PFSK-1 (cell line): ENCODE data around the gene CEP112.

Source experiments
- FOXP2 ChIP-seq: optimal IDR thresholded peaks from 2 replicates; pipeline ENCODE3; 2011; ENCODE audit warnings: borderline replicate concordance, control low read depth, inconsistent platforms; ENCODE audit not compliant: insufficient read depth; ENCODE audit errors: extremely low read length, extremely low read depth
- POLR2AphosphoS5 ChIP-seq: IDR thresholded peaks from 2 replicates; pipeline ENCODE4 v1.6.1; 2012; ENCODE audit warnings: low read depth, mild to moderate bottlenecking, control low read depth, low read length, moderate library complexity
- REST ChIP-seq, 2 experiments: IDR thresholded peaks; 2 replicates each; pipeline versions ENCODE4 v1.6.1 to v1.8.0; 2011 to 2012; ENCODE audit warnings: low read depth in 2 of 2, low read length in 2 of 2, control low read depth in 1 of 2, inconsistent platforms in 1 of 2, mild to moderate bottlenecking in 1 of 2, moderate library complexity in 1 of 2; ENCODE audit not compliant: insufficient read depth in 1 of 2
- SIN3A ChIP-seq: IDR thresholded peaks from 2 replicates; pipeline ENCODE4 v1.6.1; 2012; ENCODE audit warnings: mild to moderate bottlenecking, low read length, moderate library complexity, borderline replicate concordance; ENCODE audit not compliant: insufficient read depth
- TAF1 ChIP-seq: IDR thresholded peaks from 2 replicates; pipeline ENCODE4 v1.6.1; 2012; ENCODE audit warnings: low read length, control low read depth, borderline replicate concordance; ENCODE audit not compliant: insufficient read depth

The CEP112 gene

DNA sequence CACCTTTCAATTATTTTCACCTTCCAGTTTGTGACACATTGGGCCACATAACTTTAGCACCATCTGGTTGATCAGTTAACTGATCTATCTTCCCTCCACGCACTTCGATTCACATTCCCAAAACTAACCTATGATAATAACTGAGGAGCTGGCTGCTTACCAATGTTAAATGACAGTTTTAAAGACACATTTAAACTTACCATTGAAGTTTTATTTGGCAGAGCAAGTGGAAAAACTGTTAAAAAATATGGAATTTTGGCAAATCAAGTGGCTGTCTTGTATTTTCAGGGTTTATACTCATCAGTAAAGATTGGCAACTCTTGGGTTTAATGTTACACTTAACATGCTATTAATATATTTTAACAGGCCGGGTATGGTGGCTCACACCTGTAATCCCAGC lies 42.7 kb upstream of the CEP112 start:
- no peak for TF ChIP-seq FOXP2
- TF ChIP-seq POLR2AphosphoS5, result no peak
- no peak for TF ChIP-seq REST (IDR thresholded peaks at IDR 0.05; ENCODE audit: insufficient read depth in 1 of 2, low read depth in 2 of 2, low read length in 2 of 2)
- no peak for TF ChIP-seq TAF1
- no peak for TF ChIP-seq SIN3A

DNA sequence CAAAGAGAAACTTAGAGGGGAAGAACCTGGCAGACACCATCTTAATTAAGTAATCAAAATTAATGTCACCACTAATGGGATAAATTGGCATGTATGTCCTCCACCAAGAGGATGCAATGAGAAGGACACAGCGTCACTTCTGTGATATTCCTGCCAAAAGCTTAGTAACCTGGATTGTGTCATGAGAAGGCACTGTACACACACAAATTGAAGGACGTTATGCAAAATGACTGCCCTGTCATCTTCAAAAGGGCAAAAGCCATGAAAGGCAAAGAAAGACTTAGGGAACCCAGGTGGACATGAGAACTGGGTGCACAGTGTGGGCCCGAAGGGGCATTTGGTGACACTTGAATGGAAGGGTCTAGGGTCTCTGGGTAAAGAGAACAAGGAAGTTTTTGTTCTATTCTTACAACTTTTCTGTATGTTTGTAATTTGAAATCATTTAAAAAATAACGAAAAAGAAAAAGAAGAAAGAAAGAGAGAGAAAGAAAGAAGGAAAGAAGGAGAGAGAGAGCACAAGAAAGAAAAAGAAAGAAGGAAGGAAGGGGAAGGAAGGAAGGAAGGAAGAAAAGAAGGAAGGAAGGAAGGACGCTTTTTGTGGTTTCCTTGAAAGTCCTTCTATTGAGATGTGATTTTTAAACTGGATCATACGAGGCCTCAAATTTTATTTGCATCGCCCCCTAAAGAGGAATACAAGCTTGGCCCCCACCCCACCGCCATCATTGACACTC lies 41.3 kb upstream of the CEP112 start:
- TF ChIP-seq SIN3A, result no peak
- TF ChIP-seq TAF1, result no peak
- no peak for TF ChIP-seq POLR2AphosphoS5

DNA sequence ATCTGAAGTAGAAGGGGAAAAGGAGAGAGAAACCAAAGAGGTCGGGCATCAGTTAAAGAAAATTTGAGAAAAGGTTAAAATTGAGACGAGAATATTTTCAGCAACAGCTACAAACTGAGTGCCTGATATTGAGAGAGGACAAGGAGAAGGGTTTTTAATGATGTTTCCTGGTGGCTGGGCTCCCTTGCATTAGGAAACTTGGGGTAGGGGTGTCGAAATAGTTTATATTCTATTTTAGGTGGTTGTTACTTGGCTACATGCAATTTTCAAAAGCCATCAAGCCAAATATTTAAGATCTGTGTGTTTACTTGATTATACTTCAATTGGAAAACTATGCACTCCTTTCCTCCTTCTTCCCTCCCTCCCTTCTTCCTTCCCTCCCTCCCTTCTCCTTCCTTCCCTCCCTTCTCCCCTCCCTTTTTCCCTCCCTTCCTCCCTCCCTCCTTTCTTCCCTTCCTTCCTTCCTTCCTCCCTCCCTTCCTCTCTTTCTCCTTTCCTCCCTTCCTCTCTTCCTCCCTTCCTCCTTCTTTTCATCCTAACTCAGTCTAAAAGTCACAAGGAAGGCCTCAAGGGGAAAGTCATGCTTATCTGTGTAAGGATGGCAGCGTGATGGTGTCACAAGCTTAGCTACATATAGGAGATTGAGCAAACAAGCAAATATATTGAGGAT lies 39.1 kb upstream of the CEP112 start:
- TF ChIP-seq FOXP2 (no peak), POLR2AphosphoS5 (no peak), TAF1 (no peak), SIN3A (no peak)

GRCh38 chr17:66229783-66230538 lies 38.0 kb upstream of the CEP112 start:
- no peak for TF ChIP-seq SIN3A
- TF ChIP-seq FOXP2, result no peak
- TF ChIP-seq POLR2AphosphoS5, result no peak
- no peak for TF ChIP-seq TAF1
- TF ChIP-seq REST (IDR thresholded peaks at IDR 0.05; ENCODE audit: insufficient read depth in 1 of 2, low read depth in 2 of 2, low read length in 2 of 2), result no peak

DNA sequence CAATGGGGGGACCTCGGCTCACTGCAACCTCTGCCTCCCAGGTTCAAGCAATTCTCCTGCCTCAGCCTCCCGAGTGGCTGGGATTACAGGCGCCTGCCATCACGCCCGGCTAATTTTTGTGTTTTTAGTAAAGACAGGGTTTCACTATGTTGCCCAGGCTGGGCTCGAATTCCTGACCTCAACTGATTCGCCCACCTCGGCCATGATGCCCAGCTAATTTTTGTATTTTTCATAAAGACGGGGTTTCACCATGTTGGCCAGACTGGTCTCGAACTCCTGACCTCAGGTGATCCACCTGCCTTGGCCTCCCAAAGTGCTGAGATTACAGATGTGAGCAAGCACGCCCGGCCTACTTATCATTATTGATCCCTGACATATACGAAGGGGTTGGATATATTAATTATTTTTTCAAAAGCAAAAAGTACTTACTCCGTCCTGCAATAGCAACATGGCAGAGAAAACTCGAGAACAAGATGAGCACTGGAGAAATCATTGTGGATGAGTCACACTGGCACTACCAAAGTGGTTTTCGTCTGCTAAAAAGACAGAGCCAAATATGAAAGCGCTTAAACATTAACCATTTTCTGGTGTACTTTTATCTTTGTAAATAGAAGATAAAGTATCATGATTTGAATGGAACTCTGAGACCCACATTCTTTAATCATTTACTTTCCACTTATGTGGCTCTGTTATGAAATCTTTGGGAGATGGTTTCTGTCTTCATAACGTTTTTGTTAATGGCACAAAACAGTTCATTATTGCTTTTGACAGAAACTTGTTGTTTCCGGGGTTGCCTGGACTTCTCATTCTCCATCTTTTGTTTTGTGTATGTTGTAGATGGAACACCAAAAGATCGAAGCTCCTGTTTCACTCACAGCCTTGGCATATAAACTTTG lies 37.2 kb upstream of the CEP112 start, which contains the start of gene APOH:
Gene APOH (minus strand): TSS at position 529 of the 896 bp plus-strand sequence. CDS start 36 bp downstream, at position 493.
- TF ChIP-seq REST (IDR thresholded peaks at IDR 0.05; ENCODE audit: insufficient read depth in 1 of 2, low read depth in 2 of 2, low read length in 2 of 2) (no peak), POLR2AphosphoS5 (no peak), SIN3A (no peak), TAF1 (no peak), FOXP2 (no peak)
